HCT116 (cell line): ENCODE measurements around the gene UMPS. TPM values are rescaled to one million over a fixed set of nuclear protein-coding genes. Genes with fewer than 3 reads are reported as not detected.

Experiments used
- ATAC-seq: fragments of 200-7000 bp; cut with Tn5 transposase; 2 replicates; pipeline ENCODE4 v1.9.1; 2020; ENCODE audit warnings: mild to moderate bottlenecking, moderate library complexity
- BruUV-seq: library from RNA; stranded (reverse); fragments of 400-500 nt; replicated peaks from 2 replicates; lab custom pipeline; 2021; lab: Mats Ljungman, UMichigan
- CTCF ChIA-PET: fragments of 300-600 bp; sonication (Branson Sonifier 250); formaldehyde crosslinking; loops from one replicate; lab custom pipeline; 2021; ENCODE audit warnings: antibody characterized with exemption; lab: Charles Lee
- POLR2A ChIA-PET: fragments of 300-600, 350-600 bp; sonication (Branson Sonifier 250); formaldehyde crosslinking; loops from one replicate; lab custom pipeline; 2021; ENCODE audit warnings: antibody characterized with exemption; lab: Charles Lee
- RAD21 ChIA-PET, 2 experiments: fragments of 300-600 bp; sonication (Branson Sonifier 250); formaldehyde crosslinking; loops; one replicate each; lab custom pipeline; 2023; ENCODE audit warnings: low total read pairs in 2 of 2; ENCODE audit not compliant: uncharacterized antibody in 2 of 2, unreplicated experiment in 2 of 2, low non-redundant PET in 1 of 2; lab: Charles Lee
- DNase-seq: peaks from one replicate; pipeline ENCODE4 v3.0.0-alpha.2; 2010; ENCODE audit warnings: low read depth, low spot score
- H2AFZ ChIP-seq: fragments of 200-600 bp; shearing (Covaris generic), sonication (generic); 2 replicates; pipeline ENCODE4 v1.6.1; 2017; ENCODE audit warnings: low read depth, mixed run types, mixed read lengths, antibody characterized with exemption, low read length; ENCODE audit not compliant: poor library complexity, severe bottlenecking
- H3K27ac ChIP-seq: 2 replicates; pipeline ENCODE4 v1.5.1; 2012; ENCODE audit warnings: low read depth, low read length
- H3K27me3 ChIP-seq: fragments of 200-600 bp; sonication (generic); 2 replicates; pipeline ENCODE4 v1.6.1; 2016; ENCODE audit warnings: mixed run types, low read length, mixed read lengths; ENCODE audit not compliant: insufficient read depth
- H3K36me3 ChIP-seq, 2 experiments: fragments of 200-500 bp in 1 of 2; fragments of 200-600 bp in 1 of 2; sonication (Bioruptor generic) in 1 of 2; sonication (generic) in 1 of 2; 2 replicates each; pipeline versions ENCODE4 v1.5.1 to v1.6.1; 2014 to 2016; ENCODE audit warnings: low read length in 2 of 2, inconsistent platforms in 1 of 2, mixed read lengths in 1 of 2, mixed run types in 1 of 2; ENCODE audit not compliant: insufficient read depth in 2 of 2, control insufficient read depth in 1 of 2
- H3K4me1 ChIP-seq, 2 experiments: fragments of 200-600 bp in 1 of 2; sonication (generic) in 1 of 2; 2 replicates each; pipeline versions ENCODE4 v1.5.1 to v1.6.1; 2012 to 2017; ENCODE audit warnings: low read length in 2 of 2, inconsistent platforms in 1 of 2, mild to moderate bottlenecking in 1 of 2, mixed read lengths in 1 of 2, mixed run types in 1 of 2, moderate library complexity in 1 of 2; ENCODE audit not compliant: insufficient read depth in 2 of 2, control insufficient read depth in 1 of 2
- H3K4me2 ChIP-seq: fragments of 200-600 bp; sonication (generic); 2 replicates; pipeline ENCODE4 v1.6.1; 2017; ENCODE audit warnings: mixed run types, low read length, mixed read lengths
- H3K4me3 ChIP-seq, 2 experiments: fragments of 200-600 bp in 1 of 2; sonication (generic) in 1 of 2; replicated peaks in 1 of 2; 2 replicates each; pipeline ENCODE4 v1.5.1; 2011 to 2016; ENCODE audit warnings: low read length in 2 of 2, control low read depth in 1 of 2, low read depth in 1 of 2, mild to moderate bottlenecking in 1 of 2, mixed read lengths in 1 of 2, mixed run types in 1 of 2
- H3K79me2 ChIP-seq: fragments of 200-600 bp; sonication (generic); 2 replicates; pipeline ENCODE4 v1.6.1; 2017; ENCODE audit warnings: mild to moderate bottlenecking, mixed run types, low read length, moderate library complexity, mixed read lengths; ENCODE audit not compliant: insufficient read depth
- H3K9ac ChIP-seq: fragments of 200-600 bp; sonication (generic); 2 replicates; pipeline ENCODE4 v1.6.1; 2016; ENCODE audit warnings: low read length, mixed read lengths
- H3K9me2 ChIP-seq: fragments of 200-600 bp; sonication (generic), shearing (Covaris generic); 2 replicates; pipeline ENCODE4 v1.6.1; 2017; ENCODE audit warnings: mixed run types, mild to moderate bottlenecking, moderate library complexity; ENCODE audit not compliant: insufficient read depth
- H3K9me3 ChIP-seq, 2 experiments: fragments of 200-500 bp in 1 of 2; fragments of 200-600 bp in 1 of 2; sonication (Bioruptor generic) in 1 of 2; sonication (generic) in 1 of 2; 2 replicates each; pipeline ENCODE4 v1.6.1; 2014 to 2017; ENCODE audit warnings: low read length in 2 of 2, mixed read lengths in 2 of 2, inconsistent platforms in 1 of 2, low read depth in 1 of 2, mild to moderate bottlenecking in 1 of 2, mixed run types in 1 of 2, moderate library complexity in 1 of 2; ENCODE audit not compliant: control insufficient read depth in 1 of 2, insufficient read depth in 1 of 2
- H4K20me1 ChIP-seq: fragments of 200-600 bp; sonication (generic), shearing (Covaris generic); 2 replicates; pipeline ENCODE4 v1.6.1; 2017; ENCODE audit warnings: mixed run types, mild to moderate bottlenecking, moderate library complexity; ENCODE audit not compliant: insufficient read depth
- CBX3 ChIP-seq: IDR thresholded peaks from 2 replicates; pipeline ENCODE4 v1.6.1; 2012; ENCODE audit warnings: low read depth
- EGR1 ChIP-seq: IDR thresholded peaks from 2 replicates; pipeline ENCODE4 v1.6.1; 2012; ENCODE audit warnings: low read depth
- ELF1 ChIP-seq: IDR thresholded peaks from 2 replicates; pipeline ENCODE4 v1.6.1; 2012; ENCODE audit warnings: low read depth, borderline replicate concordance
- EZH2 ChIP-seq: fragments of 200-600 bp; sonication (generic); IDR thresholded peaks from 2 replicates; pipeline ENCODE4 v1.6.1; 2017; ENCODE audit warnings: antibody characterized with exemption, mixed run types
- EZH2phosphoT487 ChIP-seq: fragments of 200-600 bp; IDR thresholded peaks from 2 replicates; pipeline ENCODE4 v1.6.1; 2018; ENCODE audit warnings: antibody characterized with exemption, borderline replicate concordance
- FOSL1 ChIP-seq: IDR thresholded peaks from 2 replicates; pipeline ENCODE4 v1.6.1; 2012; ENCODE audit warnings: low read depth
- MAX ChIP-seq: IDR thresholded peaks from 2 replicates; pipeline ENCODE4 v1.6.1; 2012
- POLR2A ChIP-seq: IDR thresholded peaks from 2 replicates; pipeline ENCODE4 v1.7.0; 2011; ENCODE audit warnings: borderline replicate concordance; ENCODE audit not compliant: insufficient read depth, insufficient read length; ENCODE audit errors: extremely low read depth
- POLR2AphosphoS5 ChIP-seq: IDR thresholded peaks from 2 replicates; pipeline ENCODE4 v1.6.1; 2011; ENCODE audit warnings: mild to moderate bottlenecking, low read depth, low read length, moderate library complexity
- RAD21 ChIP-seq: IDR thresholded peaks from 2 replicates; pipeline ENCODE4 v1.6.1; 2012; ENCODE audit warnings: low read depth, mild to moderate bottlenecking
- SIN3A ChIP-seq: IDR thresholded peaks from 2 replicates; pipeline ENCODE4 v1.6.1; 2012; ENCODE audit warnings: low read depth
- SP1 ChIP-seq: IDR thresholded peaks from 2 replicates; pipeline ENCODE4 v1.6.1; 2012; ENCODE audit warnings: low read depth
- SRF ChIP-seq: IDR thresholded peaks from 2 replicates; pipeline ENCODE4 v1.6.1; 2012; ENCODE audit warnings: low read depth
- YY1 ChIP-seq: IDR thresholded peaks from 2 replicates; pipeline ENCODE4 v1.6.1; 2011; ENCODE audit warnings: low read length, low read depth, moderate library complexity, mild to moderate bottlenecking; ENCODE audit not compliant: insufficient replicate concordance; ENCODE audit errors: extremely low read depth
- ZBTB33 ChIP-seq: IDR thresholded peaks from 2 replicates; pipeline ENCODE4 v1.6.1; 2011; ENCODE audit warnings: mild to moderate bottlenecking, low read length, moderate library complexity; ENCODE audit not compliant: insufficient replicate concordance; ENCODE audit errors: extremely low read depth
- ZFX ChIP-seq: fragments of 450-650 bp; IDR thresholded peaks from 2 replicates; pipeline ENCODE4 v1.6.1; 2017
- ZNF274 ChIP-seq: fragments of 200-500 bp; sonication (Bioruptor generic); IDR thresholded peaks from 2 replicates; pipeline ENCODE4 v1.6.1; 2014; ENCODE audit warnings: mild to moderate bottlenecking, low read depth, low read length, inconsistent platforms
- intact Hi-C: fragments of 100-400 bp; cut with micrococcal nuclease; formaldehyde crosslinking; loops from 2 replicates; pipeline ENCODE4 v1.10.0; 2022
- total RNA-seq: library from RNA; stranded (reverse); gene quantifications from one replicate; pipeline ENCODE4 v1.2.1, GENCODE V29; 2021; ENCODE audit not compliant: unreplicated experiment
- TF ChIP-seq, protein P1 (sequence below): IDR thresholded peaks from 2 replicates; pipeline ENCODE4 v1.6.1; 2012
- TF ChIP-seq, protein P2 (sequence below): IDR thresholded peaks from 2 replicates; pipeline ENCODE4 v1.6.1; 2012; ENCODE audit warnings: low read depth
- TF ChIP-seq, protein P3 (sequence below), 3 experiments: fragments of 200-600 bp in 1 of 3; sonication (generic) in 1 of 3; IDR thresholded peaks in 2 of 3; conservative IDR thresholded peaks in 1 of 3; 2 replicates each; pipeline ENCODE4 v1.5.1; 2012 to 2017; ENCODE audit warnings: low read depth in 2 of 3, low read length in 2 of 3, antibody characterized with exemption in 1 of 3, borderline replicate concordance in 1 of 3, control low read depth in 1 of 3, mild to moderate bottlenecking in 1 of 3, mixed read lengths in 1 of 3, mixed run types in 1 of 3, moderate library complexity in 1 of 3; ENCODE audit not compliant: insufficient read depth in 1 of 3

The UMPS gene
- total RNA-seq, 1 experiment from 2014 or later: 41.3 TPM

- Histone ChIP-seq H3K4me3 (no peak overlapping the region), H3K9ac (no peak overlapping the region), H3K4me1 (no peaks in the 10 kb centered on the region), H4K20me1 (no peaks in the 10 kb centered on the region), H3K9me2 (no peaks in the 10 kb centered on the region), H3K79me2 (no peaks in the 10 kb centered on the region), H2AFZ (no peak overlapping the region), H3K4me2 (no peak overlapping the region), H3K27ac (no peak overlapping the region), H3K27me3 (no peaks in the 10 kb centered on the region), H3K9me3 (no peaks in the 10 kb centered on the region), H3K36me3 (peaks cover 0 to 9% of the 10 kb centered on the region in 2 experiments; a peak in 1 of 4 replicates)
- ChIA-PET POLR2A (no interaction called here), RAD21 (no interaction called here), CTCF (no interaction called here)
- intact Hi-C loops: no loop called here
- no TSS peak for BruUV-seq
- DNase-seq: no peak
- ATAC-seq: no peak
- TF ChIP-seq EZH2phosphoT487 (no peak), ELF1 (no peak), SIN3A (no peak), EGR1 (no peak), POLR2AphosphoS5 (no peak), RAD21 (no peak), SP1 (no peak), ZBTB33 (no peak), ZNF274 (no peak), FOSL1 (no peak), ZFX (no peak), POLR2A (no peak), CBX3 (no peak), MAX (no peak), YY1 (no peak), EZH2 (no peak), SRF (no peak)
- TF ChIP-seq, protein P1, sequence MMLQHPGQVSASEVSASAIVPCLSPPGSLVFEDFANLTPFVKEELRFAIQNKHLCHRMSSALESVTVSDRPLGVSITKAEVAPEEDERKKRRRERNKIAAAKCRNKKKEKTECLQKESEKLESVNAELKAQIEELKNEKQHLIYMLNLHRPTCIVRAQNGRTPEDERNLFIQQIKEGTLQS: no peak
- TF ChIP-seq, protein P2, sequence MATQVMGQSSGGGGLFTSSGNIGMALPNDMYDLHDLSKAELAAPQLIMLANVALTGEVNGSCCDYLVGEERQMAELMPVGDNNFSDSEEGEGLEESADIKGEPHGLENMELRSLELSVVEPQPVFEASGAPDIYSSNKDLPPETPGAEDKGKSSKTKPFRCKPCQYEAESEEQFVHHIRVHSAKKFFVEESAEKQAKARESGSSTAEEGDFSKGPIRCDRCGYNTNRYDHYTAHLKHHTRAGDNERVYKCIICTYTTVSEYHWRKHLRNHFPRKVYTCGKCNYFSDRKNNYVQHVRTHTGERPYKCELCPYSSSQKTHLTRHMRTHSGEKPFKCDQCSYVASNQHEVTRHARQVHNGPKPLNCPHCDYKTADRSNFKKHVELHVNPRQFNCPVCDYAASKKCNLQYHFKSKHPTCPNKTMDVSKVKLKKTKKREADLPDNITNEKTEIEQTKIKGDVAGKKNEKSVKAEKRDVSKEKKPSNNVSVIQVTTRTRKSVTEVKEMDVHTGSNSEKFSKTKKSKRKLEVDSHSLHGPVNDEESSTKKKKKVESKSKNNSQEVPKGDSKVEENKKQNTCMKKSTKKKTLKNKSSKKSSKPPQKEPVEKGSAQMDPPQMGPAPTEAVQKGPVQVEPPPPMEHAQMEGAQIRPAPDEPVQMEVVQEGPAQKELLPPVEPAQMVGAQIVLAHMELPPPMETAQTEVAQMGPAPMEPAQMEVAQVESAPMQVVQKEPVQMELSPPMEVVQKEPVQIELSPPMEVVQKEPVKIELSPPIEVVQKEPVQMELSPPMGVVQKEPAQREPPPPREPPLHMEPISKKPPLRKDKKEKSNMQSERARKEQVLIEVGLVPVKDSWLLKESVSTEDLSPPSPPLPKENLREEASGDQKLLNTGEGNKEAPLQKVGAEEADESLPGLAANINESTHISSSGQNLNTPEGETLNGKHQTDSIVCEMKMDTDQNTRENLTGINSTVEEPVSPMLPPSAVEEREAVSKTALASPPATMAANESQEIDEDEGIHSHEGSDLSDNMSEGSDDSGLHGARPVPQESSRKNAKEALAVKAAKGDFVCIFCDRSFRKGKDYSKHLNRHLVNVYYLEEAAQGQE: no peak
- TF ChIP-seq, protein P3, sequence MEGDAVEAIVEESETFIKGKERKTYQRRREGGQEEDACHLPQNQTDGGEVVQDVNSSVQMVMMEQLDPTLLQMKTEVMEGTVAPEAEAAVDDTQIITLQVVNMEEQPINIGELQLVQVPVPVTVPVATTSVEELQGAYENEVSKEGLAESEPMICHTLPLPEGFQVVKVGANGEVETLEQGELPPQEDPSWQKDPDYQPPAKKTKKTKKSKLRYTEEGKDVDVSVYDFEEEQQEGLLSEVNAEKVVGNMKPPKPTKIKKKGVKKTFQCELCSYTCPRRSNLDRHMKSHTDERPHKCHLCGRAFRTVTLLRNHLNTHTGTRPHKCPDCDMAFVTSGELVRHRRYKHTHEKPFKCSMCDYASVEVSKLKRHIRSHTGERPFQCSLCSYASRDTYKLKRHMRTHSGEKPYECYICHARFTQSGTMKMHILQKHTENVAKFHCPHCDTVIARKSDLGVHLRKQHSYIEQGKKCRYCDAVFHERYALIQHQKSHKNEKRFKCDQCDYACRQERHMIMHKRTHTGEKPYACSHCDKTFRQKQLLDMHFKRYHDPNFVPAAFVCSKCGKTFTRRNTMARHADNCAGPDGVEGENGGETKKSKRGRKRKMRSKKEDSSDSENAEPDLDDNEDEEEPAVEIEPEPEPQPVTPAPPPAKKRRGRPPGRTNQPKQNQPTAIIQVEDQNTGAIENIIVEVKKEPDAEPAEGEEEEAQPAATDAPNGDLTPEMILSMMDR (IDR thresholded peaks at IDR 0.05 in 2 of 3, conservative IDR thresholded peaks at IDR 0.05 in 1 of 3; ENCODE audit: borderline replicate concordance in 1 of 3, insufficient read depth in 1 of 3, low read depth in 2 of 3, low read length in 2 of 3): no peak
These were observed 21.2 kb downstream of the UMPS start for GRCh38 chr3:124751501-124751900.
